ENCODE measurements around the gene HINT1. TPM values are rescaled to one million over a fixed set of nuclear protein-coding genes. Genes with fewer than 3 reads are reported as not detected.

The HINT1 gene
- total RNA-seq, 1 donor from 2014 or later = 201 TPM

DNA sequence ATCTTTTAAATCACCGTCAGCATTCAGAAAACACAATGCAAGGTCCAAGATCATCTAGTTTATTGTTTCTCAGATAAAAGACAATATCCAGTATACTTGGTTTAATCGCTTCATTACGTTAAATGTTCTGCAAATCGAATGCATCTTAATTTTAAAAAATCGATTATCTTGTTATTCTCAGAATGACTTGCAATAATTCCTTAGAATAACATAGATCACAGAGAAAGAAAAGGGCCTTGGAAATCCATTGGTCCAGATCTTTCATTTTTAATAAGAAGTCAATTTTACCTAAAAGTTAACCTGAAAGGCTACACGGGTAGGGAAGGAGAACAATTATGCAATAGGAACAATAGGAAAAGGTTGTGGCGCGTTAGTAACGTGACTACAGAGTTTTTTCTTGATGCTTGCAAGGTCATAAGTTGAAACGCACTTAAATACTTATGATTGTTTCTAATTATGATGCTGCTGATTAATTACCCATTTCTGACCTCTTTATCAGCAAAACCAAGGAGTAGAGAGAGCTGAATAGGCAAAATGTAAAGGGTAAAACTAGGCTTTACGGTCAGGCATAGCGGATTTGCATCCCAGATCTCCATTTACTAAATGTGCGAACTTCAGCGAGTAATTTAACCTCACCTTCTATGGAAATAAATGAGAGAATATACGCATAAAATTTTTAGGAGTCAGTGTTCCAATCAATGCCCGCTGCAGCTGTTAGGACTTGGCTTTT is 4.9 kb upstream of the HINT1 start:
- POLR2A ChIA-PET = interaction anchor here (0.7 to 0.9 kb wide), 3 partner anchors 22 to 96 kb away, joined by 3 to 4 read pairs (median 3); partner anchors contain the start of gene CDC42SE2
- peaks cover 49% of the 10 kb centered on the region for H3K4me1 Mint-ChIP-seq
- intact Hi-C loops (cut with micrococcal nuclease) = loop anchor here (1.0 to 2.0 kb wide), 8 partner anchors 39 to 627 kb away; partner anchors contain the start of genes FNIP1 and RAPGEF6

DNA sequence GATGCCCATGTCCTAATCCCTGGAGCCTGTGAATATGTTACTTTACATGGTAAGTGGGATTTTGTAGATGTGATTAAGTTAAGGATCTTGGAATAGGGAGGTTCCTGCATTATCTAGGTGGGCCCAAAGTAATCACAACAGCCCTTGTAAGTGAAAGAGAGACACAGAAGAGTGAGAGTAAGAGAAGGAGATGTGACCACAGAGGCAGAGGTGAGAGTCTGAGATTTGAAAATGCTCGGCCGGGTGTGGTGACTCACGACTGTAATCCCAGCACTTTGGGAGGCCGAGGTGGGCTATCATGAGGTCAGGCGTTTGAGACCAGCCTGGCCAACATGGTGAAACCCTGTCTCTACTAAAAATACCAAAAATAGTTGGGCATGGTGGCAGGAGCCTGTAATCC is 2.6 kb upstream of the HINT1 start:
- ChIA-PET CTCF (no interaction called here), POLR2A (no interaction called here)
- DNase-seq (no peak), ATAC-seq (ENCODE audit: low read depth) (no peak)
- no peak overlapping the region for H3K4me3 Mint-ChIP-seq
- H3K27me3 Mint-ChIP-seq = no peaks in the 10 kb centered on the region
- no peak for TF ChIP-seq CTCF (IDR thresholded peaks at IDR 0.05)
- no peaks in the 10 kb centered on the region for H3K9me3 Mint-ChIP-seq
- peaks cover 52% of the 10 kb centered on the region for H3K4me1 Mint-ChIP-seq
- no peak overlapping the region for H3K27ac Mint-ChIP-seq
- H3K36me3 Mint-ChIP-seq (ENCODE audit: low read depth) = peaks cover 22% of the 10 kb centered on the region
- intact Hi-C loops (cut with micrococcal nuclease) = no loop called here

More for the DNA sequence above, 4.9 kb upstream of the HINT1 start:
- CTCF ChIA-PET = no interaction called here
- ATAC-seq (ENCODE audit: low read depth) = no peak
- Mint-ChIP-seq H3K27me3 (no peaks in the 10 kb centered on the region), H3K9me3 (no peaks in the 10 kb centered on the region), H3K36me3 (ENCODE audit: low read depth) (peaks cover 8% of the 10 kb centered on the region), H3K4me3 (peak overlapping the region; percentile 98), H3K27ac (peak overlapping the region; percentile 93)
- TF ChIP-seq CTCF (IDR thresholded peaks at IDR 0.05) = no peak
- DNase-seq = no peak

- no peaks in the 10 kb centered on the region for H3K9me3 Mint-ChIP-seq
- TF ChIP-seq CTCF (IDR thresholded peaks at IDR 0.05) = no peak
- H3K27me3 Mint-ChIP-seq = no peaks in the 10 kb centered on the region
- POLR2A ChIA-PET = interaction anchor here (0.6 to 2.6 kb wide), 17 partner anchors 12 to 230 kb away, joined by 3 to 33 read pairs (median 5); partner anchors contain the start of gene CDC42SE2
- CTCF ChIA-PET = interaction anchor here (0.6 to 2.0 kb wide), 7 partner anchors 13 to 221 kb away, joined by 3 to 10 read pairs (median 5); no protein-coding TSS in a partner anchor
- H3K27ac Mint-ChIP-seq = peak overlapping the region; percentile 95
- peaks cover 39% of the 10 kb centered on the region for H3K4me1 Mint-ChIP-seq
- H3K36me3 Mint-ChIP-seq (ENCODE audit: low read depth) = peaks cover 46% of the 10 kb centered on the region
- peak; percentile 71 for ATAC-seq (ENCODE audit: low read depth)
- peak overlapping the region; percentile 96 for H3K4me3 Mint-ChIP-seq
- peak; percentile 72 for DNase-seq
- intact Hi-C loops (cut with micrococcal nuclease) = loop anchor here (1.0 to 2.0 kb wide), 7 partner anchors 45 to 253 kb away; no protein-coding TSS in a partner anchor
These were observed 601 bp downstream of the HINT1 start for GRCh38 chr5:131164191-131165118.

DNA sequence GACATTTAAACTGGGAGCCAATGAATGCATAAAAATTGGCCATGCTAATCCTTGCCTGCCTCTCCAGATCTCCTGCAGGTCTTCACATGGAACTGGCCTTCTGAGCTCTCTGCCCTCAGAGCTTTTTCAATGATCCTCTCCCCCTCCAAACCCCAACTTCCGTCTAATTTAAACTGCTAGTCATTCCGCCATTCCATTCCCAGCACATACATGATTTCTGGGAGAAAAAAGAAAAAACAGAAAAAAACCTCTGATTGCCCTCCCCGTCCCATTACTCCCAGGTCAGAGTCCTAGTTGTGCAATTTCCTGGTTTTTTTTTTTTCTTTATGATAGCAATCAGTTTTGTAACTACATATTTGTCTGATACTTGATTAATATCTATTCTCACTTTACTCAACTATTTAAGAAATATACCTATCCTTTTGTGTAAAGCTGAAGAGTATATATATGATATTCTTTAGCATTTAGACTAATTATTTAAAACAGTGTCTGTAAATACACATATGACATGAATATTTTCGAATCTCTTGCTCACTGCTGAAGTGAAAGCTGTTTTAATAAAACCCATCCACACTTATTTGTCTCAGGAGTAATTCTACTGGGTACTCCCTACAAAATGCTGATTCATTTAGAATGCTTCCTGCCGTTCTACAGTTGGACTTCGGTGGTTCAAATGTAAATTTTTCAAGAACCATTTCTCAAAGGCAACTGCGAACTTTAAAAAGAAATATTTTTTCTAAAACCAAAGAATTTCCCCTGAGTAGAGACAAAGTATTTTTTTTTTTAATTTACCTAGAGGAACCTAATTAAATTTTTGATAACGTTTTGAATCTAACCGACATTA is 1.6 kb downstream of the HINT1 start:
- ChIA-PET POLR2A (interaction anchor here (0.6 to 2.6 kb wide), 14 partner anchors 9 to 237 kb away, joined by 3 to 33 read pairs (median 4); partner anchors contain the start of gene CDC42SE2), CTCF (interaction anchor here (0.6 to 2.0 kb wide), 5 partner anchors 12 to 222 kb away, joined by 3 to 10 read pairs (median 4); no protein-coding TSS in a partner anchor)
- no peak for TF ChIP-seq CTCF (IDR thresholded peaks at IDR 0.05)
- ATAC-seq (ENCODE audit: low read depth) = no peak
- H3K27ac Mint-ChIP-seq = peak overlapping the region; percentile 95
- peak overlapping the region; percentile 96 for H3K4me3 Mint-ChIP-seq
- intact Hi-C loops (cut with micrococcal nuclease) = loop anchor here (1.0 to 2.0 kb wide), 5 partner anchors 90 to 254 kb away; no protein-coding TSS in a partner anchor
- H3K9me3 Mint-ChIP-seq = no peaks in the 10 kb centered on the region
- peaks cover 56% of the 10 kb centered on the region for H3K36me3 Mint-ChIP-seq (ENCODE audit: low read depth)
- H3K27me3 Mint-ChIP-seq = no peaks in the 10 kb centered on the region
- H3K4me1 Mint-ChIP-seq = peaks cover 39% of the 10 kb centered on the region
- no peak for DNase-seq
